SK-N-SH (cell line): ENCODE data around the gene FHDC1. TPM values are rescaled to one million over a fixed set of nuclear protein-coding genes. Genes with fewer than 3 reads are reported as not detected.

Experiments used
- CTCF ChIA-PET: fragments of 300-600, 350-600 bp; formaldehyde crosslinking; extraction: SDS; loops from one replicate; lab custom pipeline; 2021; lab: Yijun Ruan, JAX
- POLR2A ChIA-PET: fragments of 350-600 bp; sonication (Branson Sonifier 250); formaldehyde crosslinking; extraction: SDS; loops from one replicate; lab custom pipeline; 2020; ENCODE audit warnings: antibody characterized with exemption, inconsistent platforms; lab: Yijun Ruan, JAX
- DNase-seq: peaks from one replicate; pipeline ENCODE4 v3.0.0; 2012
- H2AFZ ChIP-seq: fragments of 200-600 bp; sonication (generic); 2 replicates; pipeline ENCODE4 v1.8.1; 2016; ENCODE audit warnings: antibody characterized with exemption, mild to moderate bottlenecking, low read depth
- H3F3A ChIP-seq: fragments of 200-600 bp; sonication (generic); replicated peaks from 2 replicates; pipeline ENCODE3; 2016; ENCODE audit warnings: antibody characterized with exemption, mild to moderate bottlenecking; ENCODE audit not compliant: insufficient read depth
- H3K27ac ChIP-seq, 2 experiments: fragments of 200-500 bp in 1 of 2; fragments of 200-600 bp in 1 of 2; sonication (Bioruptor generic) in 1 of 2; sonication (generic), shearing (Covaris generic) in 1 of 2; 2 replicates each; pipeline versions ENCODE4 v1.5.1 to v1.6.1; 2014 to 2016; ENCODE audit warnings: low read depth in 2 of 2, inconsistent platforms in 1 of 2, low read length in 1 of 2, mild to moderate bottlenecking in 1 of 2, mixed read lengths in 1 of 2
- H3K27me3 ChIP-seq: fragments of 200-600 bp; sonication (generic), shearing (Covaris generic); 2 replicates; pipeline ENCODE4 v1.6.1; 2016; ENCODE audit warnings: mixed run types; ENCODE audit not compliant: insufficient read depth
- H3K36me3 ChIP-seq, 2 experiments: fragments of 200-500 bp in 1 of 2; fragments of 200-600 bp in 1 of 2; sonication (Bioruptor generic) in 1 of 2; sonication (generic) in 1 of 2; replicated peaks in 1 of 2; 2 replicates each; pipeline versions ENCODE3 to v1.5.1; 2014 to 2016; ENCODE audit warnings: low read length in 1 of 2, mild to moderate bottlenecking in 1 of 2; ENCODE audit not compliant: insufficient read depth in 2 of 2, control insufficient read depth in 1 of 2
- H3K4me1 ChIP-seq, 2 experiments: fragments of 200-500 bp in 1 of 2; fragments of 200-600 bp in 1 of 2; sonication (Bioruptor generic) in 1 of 2; sonication (generic), shearing (Covaris generic) in 1 of 2; 2 replicates each; pipeline versions ENCODE4 v1.5.1 to v1.6.1; 2014 to 2016; ENCODE audit warnings: low read depth in 1 of 2, low read length in 1 of 2, mixed run types in 1 of 2; ENCODE audit not compliant: insufficient read depth in 2 of 2, control insufficient read depth in 1 of 2
- H3K4me2 ChIP-seq: fragments of 200-600 bp; sonication (generic), shearing (Covaris generic); 2 replicates; pipeline ENCODE4 v1.6.1; 2017; ENCODE audit warnings: mixed run types
- H3K4me3 ChIP-seq, 2 experiments: fragments of 200-500 bp in 1 of 2; fragments of 200-600 bp in 1 of 2; sonication (Bioruptor generic) in 1 of 2; sonication (generic), shearing (Covaris generic) in 1 of 2; 2 replicates each; pipeline versions ENCODE4 v1.5.1 to v1.8.1; 2014 to 2016; ENCODE audit warnings: low read depth in 2 of 2, inconsistent platforms in 1 of 2, low read length in 1 of 2, mild to moderate bottlenecking in 1 of 2, mixed read lengths in 1 of 2, moderate library complexity in 1 of 2
- H3K79me2 ChIP-seq: fragments of 200-600 bp; sonication (generic); 2 replicates; pipeline ENCODE4 v1.8.1; 2017; ENCODE audit warnings: mild to moderate bottlenecking; ENCODE audit not compliant: insufficient read depth
- H3K9ac ChIP-seq: fragments of 200-600 bp; sonication (generic); 2 replicates; pipeline ENCODE4 v1.6.1; 2017; ENCODE audit warnings: mixed run types
- H3K9me2 ChIP-seq: fragments of 200-600 bp; sonication (generic); 2 replicates; pipeline ENCODE4 v1.6.1; 2017; ENCODE audit warnings: mixed run types
- H3K9me3 ChIP-seq: fragments of 200-600 bp; sonication (generic); 2 replicates; pipeline ENCODE4 v1.6.1; 2017; ENCODE audit warnings: mixed run types, mild to moderate bottlenecking, moderate library complexity
- H4K20me1 ChIP-seq: fragments of 200-600 bp; sonication (generic); 2 replicates; pipeline ENCODE4 v1.6.1; 2017; ENCODE audit warnings: mild to moderate bottlenecking, mixed run types; ENCODE audit not compliant: insufficient read depth
- EP300 ChIP-seq, 2 experiments: IDR thresholded peaks; 2 replicates each; pipeline versions ENCODE4 v1.4.0 to v1.6.1; 2012; ENCODE audit warnings: borderline replicate concordance in 1 of 2, low read depth in 1 of 2, low read length in 1 of 2
- EZH2phosphoT487 ChIP-seq: fragments of 200-600 bp; sonication (generic); IDR thresholded peaks from 2 replicates; pipeline ENCODE4 v1.6.1; 2017; ENCODE audit warnings: low read depth, mixed run types, mild to moderate bottlenecking, antibody characterized with exemption, moderate library complexity, borderline replicate concordance
- FOXJ3 ChIP-seq: sonication (generic); formaldehyde crosslinking; IDR thresholded peaks from 2 replicates; pipeline ENCODE4 v1.5.1; 2020; ENCODE audit warnings: mild to moderate bottlenecking, missing genetic modification reagents
- FOXM1 ChIP-seq: IDR thresholded peaks from 2 replicates; pipeline ENCODE4 v1.4.0; 2012; ENCODE audit warnings: low read depth, mild to moderate bottlenecking
- GABPA ChIP-seq: IDR thresholded peaks from 2 replicates; pipeline ENCODE4 v1.4.0; 2012; ENCODE audit warnings: low read depth, mild to moderate bottlenecking
- GATA2 ChIP-seq: sonication (generic); formaldehyde crosslinking; IDR thresholded peaks from 2 replicates; pipeline ENCODE4 v1.5.0; 2020; ENCODE audit warnings: mild to moderate bottlenecking, missing genetic modification reagents
- MAX ChIP-seq: IDR thresholded peaks from 2 replicates; pipeline ENCODE4 v1.4.0; 2012; ENCODE audit warnings: low read depth
- MEF2A ChIP-seq: IDR thresholded peaks from 2 replicates; pipeline ENCODE4 v1.4.0; 2012; ENCODE audit warnings: low read depth, borderline replicate concordance
- NFIC ChIP-seq: IDR thresholded peaks from 2 replicates; pipeline ENCODE4 v1.4.0; 2012; ENCODE audit warnings: borderline replicate concordance
- POLR2AphosphoS5 ChIP-seq: IDR thresholded peaks from 2 replicates; pipeline ENCODE4 v1.6.1; 2012; ENCODE audit warnings: low read depth, low read length
- RAD21 ChIP-seq: IDR thresholded peaks from 2 replicates; pipeline ENCODE4 v1.6.1; 2012; ENCODE audit warnings: mild to moderate bottlenecking, low read length
- RCOR1 ChIP-seq: fragments of 150-350 bp; IDR thresholded peaks from 2 replicates; pipeline ENCODE4 v1.6.1; 2017; ENCODE audit warnings: antibody characterized with exemption, low read length
- REST ChIP-seq: IDR thresholded peaks from 2 replicates; pipeline ENCODE4 v1.6.1; 2012; ENCODE audit warnings: mild to moderate bottlenecking, low read depth, low read length, moderate library complexity
- SMC3 ChIP-seq: IDR thresholded peaks from 2 replicates; pipeline ENCODE4 v1.6.1; 2012; ENCODE audit warnings: low read depth, low read length, improper control_type of control experiment
- TCF12 ChIP-seq: IDR thresholded peaks from 2 replicates; pipeline ENCODE4 v1.4.0; 2012
- TEAD4 ChIP-seq: IDR thresholded peaks from 2 replicates; pipeline ENCODE4 v1.4.0; 2012; ENCODE audit warnings: mild to moderate bottlenecking, borderline replicate concordance; ENCODE audit not compliant: insufficient read depth
- USF2 ChIP-seq: fragments of 150-350 bp; IDR thresholded peaks from 2 replicates; pipeline ENCODE4 v1.6.1; 2017; ENCODE audit warnings: antibody characterized with exemption, low read length, low read depth, borderline replicate concordance
- ZBTB33 ChIP-seq: IDR thresholded peaks from 2 replicates; pipeline ENCODE4 v1.4.0; 2012; ENCODE audit warnings: low read depth, borderline replicate concordance
- WGBS: methylation state at CpG from one replicate; pipeline ENCODE4 v1.1.6; 2017; ENCODE audit warnings: low lambda C conversion rate; 5-methylcytosine and 5-hydroxymethylcytosine counted together
- polyA plus RNA-seq, 3 experiments: library from polyadenylated mRNA; depleted of rRNA; stranded (reverse); fragments of >200 nt; gene quantifications; 2 replicates each; pipeline ENCODE4 v1.2.3, GENCODE V29; 2012

Gene FHDC1
- polyA plus RNA-seq, 1 of the 3 experiments (the other 2 are of a cell fraction), result 0.02 TPM

GRCh38 chr4:152988721-152989553, 52.8 kb downstream of the FHDC1 start:
- CTCF ChIA-PET, result interaction anchor here (1.5 kb wide), 1 partner anchor 10 kb away, joined by 6 read pairs; no protein-coding TSS in a partner anchor
- no peak for DNase-seq
- Histone ChIP-seq H4K20me1 (no peaks in the 10 kb centered on the region), H3K9ac (no peak overlapping the region), H3K27ac (no peak overlapping the region), H2AFZ (no peak overlapping the region), H3K9me2 (no peaks in the 10 kb centered on the region), H3K9me3 (no peaks in the 10 kb centered on the region), H3K36me3 (no peaks in the 10 kb centered on the region), H3F3A (no peaks in the 10 kb centered on the region), H3K79me2 (no peaks in the 10 kb centered on the region), H3K4me2 (no peak overlapping the region), H3K4me1 (peaks cover 0 to 3% of the 10 kb centered on the region in 2 experiments; a peak in 1 of 4 replicates), H3K4me3 (no peak overlapping the region), H3K27me3 (no peaks in the 10 kb centered on the region)
- 34% methylated on average over 3 of the region's 4 CpGs for WGBS
- POLR2A ChIA-PET, result no interaction called here
- no peak for TF ChIP-seq SMC3
- TF ChIP-seq TCF12, result no peak
- TF ChIP-seq FOXM1, result no peak
- no peak for TF ChIP-seq POLR2AphosphoS5
- TF ChIP-seq GABPA, result no peak
- TF ChIP-seq USF2, result no peak
- TF ChIP-seq MEF2A, result no peak
- TF ChIP-seq GATA2 (CRISPR knock-in tag), result no peak
- TF ChIP-seq TEAD4, result no peak
- TF ChIP-seq RCOR1, result no peak
- TF ChIP-seq MAX, result no peak
- TF ChIP-seq ZBTB33, result no peak
- TF ChIP-seq EP300 (IDR thresholded peaks at IDR 0.05; ENCODE audit: borderline replicate concordance in 1 of 2, low read depth in 1 of 2, low read length in 1 of 2), result no peak
- TF ChIP-seq RAD21, result no peak
- TF ChIP-seq FOXJ3 (CRISPR knock-in tag), result no peak
- no peak for TF ChIP-seq REST
- no peak for TF ChIP-seq EZH2phosphoT487
- TF ChIP-seq NFIC, result no peak
